T-helper 2 cell (primary cell): Measurements from ENCODE around the gene GNGT2.

Source experiments
- DNase-seq, 5 experiments: peaks; one replicate each; pipeline versions ENCODE4 v3.0.0 to v3.0.0-alpha.2; 2012 to 2022

Gene GNGT2

GRCh38 chr17:49229076-49229804, 18.9 kb upstream of the GNGT2 start:
- DNase-seq: no peak

DNA sequence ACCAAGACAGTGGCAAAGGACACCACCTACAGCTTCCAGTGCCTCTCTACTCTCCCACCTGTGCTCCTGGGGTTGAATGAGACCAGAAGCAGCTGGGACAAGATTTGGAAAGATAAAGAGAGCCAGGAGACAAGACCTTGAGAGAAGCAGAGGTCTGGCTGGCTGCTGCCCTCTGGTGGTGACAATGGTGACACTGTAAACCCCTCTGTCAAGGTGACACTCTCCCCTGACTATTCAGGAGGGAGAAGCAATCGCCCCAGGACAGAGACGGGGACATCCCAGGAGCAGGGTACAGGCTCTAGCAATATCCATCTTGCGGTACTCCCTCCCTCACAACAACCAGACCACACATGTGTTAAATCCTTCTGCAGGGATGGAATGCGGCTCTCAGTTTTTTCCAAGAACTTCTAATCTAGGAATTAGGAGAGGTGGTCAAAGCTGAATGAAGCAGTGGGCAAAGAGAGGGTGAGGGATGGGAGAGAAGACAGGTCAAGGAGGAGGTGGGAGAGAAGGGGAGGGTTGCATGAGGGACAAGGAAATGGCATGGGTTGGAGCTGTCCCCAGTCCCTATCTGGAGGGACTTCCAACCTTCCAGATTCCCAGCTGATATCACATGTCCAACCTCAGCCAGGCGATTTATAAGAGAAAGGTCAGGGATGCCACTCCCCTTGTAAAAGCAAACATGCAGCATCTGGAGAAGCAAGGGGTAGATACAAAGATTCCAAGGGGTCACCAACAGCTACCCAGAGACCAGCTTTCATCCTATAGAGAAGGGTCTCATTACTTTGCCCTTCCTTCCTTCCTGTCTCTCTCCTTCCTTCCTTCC, 17.3 kb upstream of the GNGT2 start:
- peak in 4 of 5 experiments; percentile 60 to 74 (median 66) for DNase-seq

- no peak for DNase-seq
Measured at GRCh38 chr17:49226771-49227435, 16.5 kb upstream of the GNGT2 start.

DNA sequence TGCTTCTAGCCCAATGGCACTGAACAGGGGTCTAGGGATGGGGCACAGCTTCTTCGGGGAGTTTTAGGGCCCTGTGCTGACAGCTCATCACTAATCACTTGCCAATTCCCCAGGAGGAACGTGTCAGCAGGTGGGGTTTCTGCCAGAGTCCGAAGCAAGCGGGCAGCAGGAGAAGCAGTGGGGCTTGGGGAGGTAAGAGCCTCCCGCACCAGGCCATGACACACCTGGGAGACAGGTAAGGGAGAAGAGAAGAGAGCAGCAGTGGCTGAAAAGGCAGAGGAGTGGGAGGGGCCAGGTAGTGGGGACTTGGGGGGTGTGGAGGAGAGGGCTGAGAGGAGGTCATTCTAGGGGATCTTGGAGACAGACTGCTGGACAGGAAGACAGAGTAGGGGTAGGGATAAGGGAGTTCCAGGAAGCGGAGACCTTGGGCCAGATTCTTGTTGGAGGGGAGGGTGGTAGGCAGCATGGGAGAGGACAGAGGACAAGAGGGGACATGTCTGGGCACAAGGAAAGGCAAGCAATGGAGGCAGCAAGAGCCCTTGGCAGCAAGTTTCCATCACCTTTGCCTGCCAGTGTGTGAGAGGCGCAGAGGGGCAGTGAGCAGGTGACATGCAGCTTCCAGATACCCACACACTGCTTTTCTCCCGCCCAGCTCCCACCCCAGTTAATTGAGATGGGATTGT, 15.3 kb upstream of the GNGT2 start:
- no peak for DNase-seq

GRCh38 chr17:49224997-49225337, 14.6 kb upstream of the GNGT2 start:
- DNase-seq: no peak

GRCh38 chr17:49224198-49224996, 14.0 kb upstream of the GNGT2 start:
- peak in 3 of 5 experiments; percentile 32 to 77 (median 74) for DNase-seq

DNA sequence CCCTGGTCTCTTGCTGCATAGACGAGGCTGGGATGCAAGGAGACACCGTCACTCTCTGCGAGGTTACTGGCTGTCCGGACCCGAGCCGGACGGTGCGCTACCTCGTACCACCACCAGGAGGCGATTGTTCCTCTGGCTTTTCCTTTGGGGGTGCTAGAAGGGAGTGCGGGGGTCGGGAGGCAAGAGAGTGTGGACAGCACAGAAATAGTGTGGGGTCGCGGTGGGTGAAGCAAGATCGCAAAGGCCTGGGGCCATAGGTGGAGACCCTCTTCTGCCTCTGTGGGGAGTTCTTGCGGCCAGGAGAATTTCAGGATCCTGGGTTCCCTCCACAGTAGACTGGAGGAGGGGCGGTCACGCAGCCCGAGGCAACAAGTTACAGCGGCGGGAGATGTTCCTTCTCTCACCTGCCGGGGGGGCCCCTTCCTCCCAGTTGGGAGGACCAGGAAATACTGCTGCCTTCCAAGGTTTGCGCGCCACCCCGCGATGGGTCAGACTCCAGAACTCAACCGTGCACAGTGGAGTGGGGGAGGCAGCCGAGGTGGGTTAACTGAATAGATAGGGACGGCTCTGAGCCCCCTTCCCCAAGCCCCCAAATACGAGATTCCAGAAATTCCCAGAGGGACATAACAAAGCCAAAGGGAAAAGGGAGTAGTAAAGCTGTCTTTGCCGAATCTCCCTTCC, 13.3 kb upstream of the GNGT2 start:
- peak in 4 of 5 experiments; percentile 49 to 65 (median 52) for DNase-seq

- DNase-seq: no peak
Measured at GRCh38 chr17:49223168-49223516, 12.8 kb upstream of the GNGT2 start.

- DNase-seq: no peak
Measured at GRCh38 chr17:49219987-49220386, 9.6 kb upstream of the GNGT2 start.

DNA sequence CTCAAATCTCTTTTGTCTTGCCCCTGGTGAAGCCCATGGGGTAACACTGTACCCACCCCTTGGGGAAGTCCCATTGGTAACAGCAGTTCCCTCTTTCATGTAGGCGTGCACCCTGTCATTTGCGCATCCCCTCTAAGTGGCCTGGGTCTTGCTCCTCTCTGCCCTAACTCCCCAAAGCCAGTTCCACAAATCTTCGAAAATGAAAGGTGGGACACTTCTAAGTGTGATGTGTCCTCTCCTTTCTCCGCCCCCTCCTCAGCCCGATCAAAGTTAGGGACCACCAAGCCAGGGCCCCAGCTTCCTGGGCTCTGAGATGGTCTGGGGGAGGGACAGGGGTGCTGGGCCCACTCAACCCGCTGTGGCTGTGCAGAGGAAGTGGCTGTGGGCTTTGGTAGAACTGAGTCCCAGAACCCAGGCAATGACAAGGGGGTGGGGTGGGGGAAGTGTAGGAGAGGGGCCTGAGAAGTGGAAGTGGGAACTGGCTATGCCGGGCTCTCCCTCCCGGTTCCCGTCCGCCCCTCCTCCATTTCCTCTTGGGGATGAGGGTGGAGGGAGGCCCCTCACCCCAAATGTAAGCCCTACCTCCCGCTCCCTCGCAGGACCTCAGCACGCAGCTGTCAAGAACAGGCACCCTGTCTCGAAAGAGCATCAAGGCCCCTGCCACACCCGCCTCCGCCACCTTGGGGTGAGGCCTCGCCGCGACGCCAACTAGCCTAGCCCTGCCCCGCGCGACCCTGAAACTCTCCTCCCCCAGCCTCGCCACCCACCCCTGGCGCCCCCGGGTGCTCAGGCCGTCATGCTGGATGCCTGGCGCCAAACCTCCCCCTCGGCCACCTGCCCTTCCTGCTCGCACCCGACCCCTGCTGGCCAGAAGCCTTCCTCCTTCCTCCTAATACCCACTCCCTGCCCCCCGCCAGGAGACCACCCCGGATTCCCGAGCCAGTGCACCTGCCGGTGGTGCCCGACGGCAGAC, 8.9 kb upstream of the GNGT2 start:
- DNase-seq: peak in 2 of 5 experiments; percentile 67 to 76

GRCh38 chr17:49217651-49218413, 7.5 kb upstream of the GNGT2 start:
- DNase-seq: peak in 3 of 5 experiments; percentile 46 to 94 (median 90)

GRCh38 chr17:49216953-49217650, 6.7 kb upstream of the GNGT2 start:
- DNase-seq: peak in 1 of 5 experiments; percentile 36

DNA sequence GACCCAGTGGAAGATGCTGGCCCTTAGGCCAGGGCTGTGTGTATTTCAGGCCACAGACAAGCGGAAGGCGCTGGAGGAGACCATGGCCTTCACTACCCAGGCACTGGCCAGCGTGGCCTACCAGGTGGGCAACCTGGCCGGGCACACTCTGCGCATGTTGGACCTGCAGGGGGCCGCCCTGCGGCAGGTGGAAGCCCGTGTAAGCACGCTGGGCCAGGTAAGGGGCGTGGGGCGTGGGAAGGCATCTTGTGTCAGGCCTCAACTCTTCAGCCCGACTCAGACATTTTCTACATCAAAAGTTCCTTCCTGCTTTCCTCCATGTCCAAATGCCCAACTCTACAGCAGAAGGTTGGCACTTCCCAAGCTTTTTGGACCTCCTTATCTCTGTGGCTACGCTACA, 6.1 kb upstream of the GNGT2 start:
- DNase-seq: no peak

DNA sequence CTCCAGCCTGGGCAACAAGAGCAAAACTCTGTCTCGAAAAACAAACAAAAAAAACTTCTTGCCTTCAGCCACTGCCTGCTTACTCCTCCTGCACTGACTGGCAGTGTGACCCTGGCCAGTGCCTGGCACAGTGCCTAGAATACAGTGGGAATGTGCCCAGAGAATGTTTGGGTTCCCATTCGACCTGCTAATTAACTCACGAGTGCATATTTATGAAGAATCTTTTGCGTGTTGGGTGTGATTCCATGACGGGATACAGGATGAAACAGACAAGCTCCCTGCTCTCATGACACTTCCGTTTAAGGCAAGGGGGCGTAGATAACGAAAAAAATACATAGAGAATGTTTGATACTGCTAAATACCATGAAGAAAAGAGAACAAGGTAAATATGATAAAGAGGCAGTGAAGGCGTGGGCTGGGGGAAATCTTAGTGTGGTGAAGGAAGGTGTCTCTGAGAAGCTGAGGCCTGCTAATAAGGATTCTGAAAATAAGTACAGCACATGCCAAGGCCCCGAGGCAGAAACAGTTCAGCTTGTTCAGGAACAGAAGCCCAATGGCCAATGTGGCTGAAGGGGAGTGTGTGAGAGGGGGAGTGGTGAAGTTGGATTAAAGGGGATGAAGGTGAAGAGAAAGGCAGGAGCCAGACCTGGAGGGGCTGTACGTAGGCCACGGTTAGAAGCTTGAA, 4.4 kb upstream of the GNGT2 start:
- DNase-seq: no peak

GRCh38 chr17:49213847-49214246, 3.5 kb upstream of the GNGT2 start:
- no peak for DNase-seq

DNA sequence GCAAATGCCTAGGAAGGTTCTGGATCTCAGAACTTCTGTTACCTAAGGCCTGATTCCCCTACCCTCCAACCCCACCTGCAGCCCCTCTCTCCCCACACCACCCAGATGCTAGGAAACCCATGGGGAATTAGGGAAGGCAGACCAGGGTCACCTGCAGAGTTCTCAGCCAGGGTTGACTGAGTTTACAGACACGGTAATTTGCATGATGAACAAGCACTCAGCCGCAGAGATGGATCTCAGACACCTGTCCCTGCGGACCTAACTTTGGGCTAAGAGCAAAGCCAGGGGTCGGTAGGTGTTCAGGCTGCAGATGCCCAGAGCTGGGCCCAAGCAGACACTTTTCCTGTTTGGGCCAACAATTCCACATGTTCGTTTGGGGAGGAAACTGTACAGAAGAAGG, 3.0 kb upstream of the GNGT2 start:
- no peak for DNase-seq

GRCh38 chr17:49209061-49209571, 1.3 kb downstream of the GNGT2 start:
- peak in 2 of 5 experiments; percentile 51 to 62 for DNase-seq

DNA sequence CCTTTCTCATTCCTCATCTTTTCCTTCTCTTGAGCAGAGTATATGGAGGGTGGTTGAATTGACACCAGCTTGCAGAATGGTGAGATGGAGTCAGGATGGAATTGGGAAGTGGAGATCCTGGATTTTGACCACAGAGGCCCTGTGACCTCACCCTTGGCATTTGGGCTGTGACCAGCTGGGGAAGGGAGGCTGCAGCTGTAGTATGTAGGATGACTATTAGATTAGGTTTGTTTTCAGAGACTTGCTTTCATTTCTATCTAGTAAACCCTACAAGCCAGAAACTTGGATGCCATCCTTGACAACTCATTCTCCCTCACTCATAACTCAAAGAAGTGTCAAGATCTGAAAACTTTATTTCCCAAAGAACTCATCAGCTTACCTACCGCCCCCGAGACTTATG, 5.9 kb downstream of the GNGT2 start:
- DNase-seq: no peak
